ENCODE results near the gene HJV.

The HJV gene

GRCh38 chr1:145978854-145979745 lies 42.4 kb downstream of the HJV start:
- intact Hi-C loops (cut with DNase I) = loop anchor here (1.0 kb wide), 1 partner anchor 17 kb away; the partner anchor contains the start of gene TXNIP

GRCh38 chr1:145978471-145978853 lies 43.1 kb downstream of the HJV start:
- DNase-seq = no peak
- intact Hi-C loops (cut with DNase I) = no loop called here

More at GRCh38 chr1:145978854-145979745, 42.4 kb downstream of the HJV start:
- DNase-seq = peak; percentile 78 to 98 (median 88)

- peak in 8 of 10 donors; percentile 40 to 93 (median 76) for DNase-seq
- intact Hi-C loops (cut with DNase I) = loop anchor here (1.0 kb wide), 2 partner anchors 30 to 36 kb away; no protein-coding TSS in a partner anchor
Measured at GRCh38 chr1:145977486-145978470, 43.8 kb downstream of the HJV start.

- DNase-seq = no peak
- intact Hi-C loops (cut with DNase I) = loop anchor here (1.0 kb wide), 2 partner anchors 30 to 36 kb away; no protein-coding TSS in a partner anchor
Measured at GRCh38 chr1:145977016-145977415, 44.5 kb downstream of the HJV start.

- DNase-seq = no peak
- intact Hi-C loops (cut with DNase I) = no loop called here
Measured at GRCh38 chr1:145975216-145975615, 46.3 kb downstream of the HJV start.

GRCh38 chr1:145974721-145975120 lies 46.8 kb downstream of the HJV start:
- intact Hi-C loops (cut with DNase I) = loop anchor here (5.0 kb wide), 1 partner anchor 62 kb away; the partner anchor contains the start of gene ITGA10
- no peak for DNase-seq

- intact Hi-C loops (cut with DNase I) = loop anchor here (5.0 kb wide), 1 partner anchor 60 kb away; the partner anchor contains the start of gene ITGA10
Measured at GRCh38 chr1:145972580-145972979, 49.0 kb downstream of the HJV start.

More at GRCh38 chr1:145972580-145972979, 49.0 kb downstream of the HJV start:
- DNase-seq = no peak

Measured in posterior cingulate gyrus (tissue), 11 donors.